Stimulated activated naive CD8-positive, alpha-beta T cell treated with anti-CD3 and anti-CD28 coated beads, Interleukin-15, Interleukin-2, amounts not matched to agents 100 ng/mL and 50 ng/mL, for 24 hours (primary cell): ENCODE results near the gene OSBPL9.

Source experiments
- H3K27ac Mint-ChIP-seq: one replicate; pipeline ENCODE4 v1.8.0; 2021; ENCODE audit warnings: mild to moderate bottlenecking, mixed read lengths
- H3K27me3 Mint-ChIP-seq: one replicate; pipeline ENCODE4 v1.8.0; 2021; ENCODE audit warnings: mixed read lengths
- H3K36me3 Mint-ChIP-seq: one replicate; pipeline ENCODE4 v1.8.0; 2021; ENCODE audit warnings: low read depth, mixed read lengths
- H3K4me1 Mint-ChIP-seq: one replicate; pipeline ENCODE4 v1.8.0; 2021; ENCODE audit warnings: low read depth, mixed read lengths
- H3K4me3 Mint-ChIP-seq: one replicate; pipeline ENCODE4 v1.8.0; 2021; ENCODE audit warnings: mild to moderate bottlenecking, mixed read lengths
- H3K9me3 Mint-ChIP-seq: one replicate; pipeline ENCODE4 v1.8.0; 2021; ENCODE audit warnings: mixed read lengths

Gene OSBPL9

DNA sequence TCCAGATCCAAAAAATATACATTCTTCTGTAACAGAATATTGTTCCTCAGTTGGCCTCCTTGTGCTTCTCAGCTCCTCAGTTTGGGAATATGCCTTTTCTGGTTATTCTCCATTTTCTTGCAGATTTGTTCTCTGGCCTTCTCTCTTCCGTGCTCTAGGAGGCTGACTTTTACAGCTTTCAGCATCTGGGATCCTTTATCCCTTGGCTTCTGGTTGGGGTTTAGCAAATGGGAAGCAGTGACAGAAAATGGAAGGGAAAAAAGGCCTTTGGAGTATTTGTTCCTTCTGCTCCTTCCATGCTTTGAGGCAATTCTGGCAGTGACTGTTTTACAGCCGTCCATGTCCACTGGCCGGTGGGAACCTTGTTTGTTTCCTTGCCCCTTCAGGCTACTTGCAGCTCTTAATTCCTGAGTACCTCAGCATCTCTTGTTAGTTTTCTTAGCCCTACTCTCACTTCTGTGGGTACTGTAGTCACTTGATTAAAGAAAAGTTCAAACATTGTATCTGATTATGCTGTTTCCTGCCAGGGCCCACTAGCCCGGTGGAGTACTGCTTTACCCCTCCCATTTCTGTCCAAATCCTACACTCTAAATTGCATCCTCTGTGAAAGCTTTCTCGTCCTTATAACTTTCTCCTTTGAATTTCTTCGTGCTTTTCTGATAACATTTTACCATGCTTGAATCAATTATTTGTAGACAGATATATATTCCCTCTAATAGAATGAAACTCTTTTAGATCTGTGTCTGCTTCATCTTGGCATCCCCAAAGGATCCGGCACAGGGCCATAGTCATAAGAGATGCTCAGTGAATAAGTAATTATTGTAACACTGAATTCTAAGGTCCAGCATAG is 118.2 kb downstream of the OSBPL9 start:
- Mint-ChIP-seq H3K9me3 (no peaks in the 10 kb centered on the region), H3K36me3 (no peaks in the 10 kb centered on the region), H3K27me3 (no peaks in the 10 kb centered on the region), H3K27ac (no peak overlapping the region), H3K4me1 (peaks cover 60% of the 10 kb centered on the region), H3K4me3 (no peak overlapping the region)

DNA sequence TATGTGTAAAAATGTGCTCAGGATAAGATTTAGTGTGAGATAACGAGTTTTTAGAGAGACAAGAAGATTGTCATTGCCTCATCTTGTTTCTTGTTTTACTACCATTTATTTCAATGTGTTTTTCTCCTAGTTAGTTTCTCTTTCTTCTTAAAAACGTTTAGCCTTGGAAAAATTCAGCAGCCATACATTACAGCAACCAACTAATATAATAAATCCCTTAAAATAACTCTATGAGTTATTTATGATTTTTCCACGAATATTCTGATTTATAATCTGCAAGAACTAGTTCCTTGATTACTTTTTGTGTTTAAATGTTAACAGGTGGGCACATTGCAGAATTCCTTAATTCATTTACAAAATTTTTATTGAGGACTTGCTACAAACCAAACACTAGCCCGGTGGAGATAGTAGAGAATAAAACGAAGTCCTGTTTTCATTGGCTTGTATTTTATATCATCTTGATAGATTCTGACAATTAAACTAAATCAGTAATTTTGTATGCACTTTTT is 118.9 kb downstream of the OSBPL9 start:
- no peaks in the 10 kb centered on the region for H3K36me3 Mint-ChIP-seq
- no peak overlapping the region for H3K4me3 Mint-ChIP-seq
- no peaks in the 10 kb centered on the region for H3K27me3 Mint-ChIP-seq
- peaks cover 58% of the 10 kb centered on the region for H3K4me1 Mint-ChIP-seq
- H3K27ac Mint-ChIP-seq, result no peak overlapping the region
- H3K9me3 Mint-ChIP-seq, result no peaks in the 10 kb centered on the region

DNA sequence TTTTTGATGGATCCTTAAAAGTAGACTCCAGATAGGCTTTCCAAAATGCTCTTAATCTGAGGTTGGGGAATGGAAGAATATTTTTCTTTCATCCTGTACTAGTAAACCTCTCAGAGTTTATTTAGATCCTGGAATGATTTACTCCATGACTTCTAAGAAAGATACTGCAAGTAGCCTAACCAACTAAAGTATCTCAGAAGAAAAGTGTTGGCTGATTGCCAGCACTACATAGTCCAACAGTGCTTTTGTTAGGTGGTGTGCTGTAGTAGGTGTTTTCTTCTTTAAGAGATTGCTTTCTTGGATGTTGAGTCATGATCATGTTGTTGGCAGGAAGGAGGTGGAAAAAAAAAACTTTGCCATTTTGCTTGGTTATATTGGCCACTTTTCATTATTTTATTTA is 119.8 kb downstream of the OSBPL9 start:
- H3K4me1 Mint-ChIP-seq, result peaks cover 54% of the 10 kb centered on the region
- no peaks in the 10 kb centered on the region for H3K27me3 Mint-ChIP-seq
- H3K9me3 Mint-ChIP-seq, result no peaks in the 10 kb centered on the region
- H3K4me3 Mint-ChIP-seq, result no peak overlapping the region
- peaks cover 1% of the 10 kb centered on the region for H3K36me3 Mint-ChIP-seq
- no peak overlapping the region for H3K27ac Mint-ChIP-seq

DNA sequence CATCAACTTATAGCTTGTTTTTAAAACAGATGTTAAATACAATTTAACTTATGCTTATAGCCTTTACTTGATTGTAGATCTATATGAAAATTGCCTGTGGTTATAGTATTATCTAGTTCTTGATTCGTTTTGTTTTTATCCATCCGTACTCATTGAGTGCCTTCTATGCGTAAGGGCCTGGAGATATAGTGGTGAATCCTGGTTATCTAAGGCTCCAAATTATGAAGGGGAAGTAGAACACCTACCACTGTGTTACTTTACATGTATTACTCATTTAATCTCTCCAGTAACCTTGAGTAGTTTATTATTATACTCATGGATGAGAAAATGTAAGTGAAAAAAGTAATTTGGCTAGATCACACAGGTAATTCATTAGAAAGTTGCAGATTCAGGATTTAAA is 121.8 kb downstream of the OSBPL9 start:
- peaks cover 4% of the 10 kb centered on the region for H3K36me3 Mint-ChIP-seq
- no peak overlapping the region for H3K27ac Mint-ChIP-seq
- H3K9me3 Mint-ChIP-seq, result no peaks in the 10 kb centered on the region
- no peak overlapping the region for H3K4me3 Mint-ChIP-seq
- H3K27me3 Mint-ChIP-seq, result no peaks in the 10 kb centered on the region
- H3K4me1 Mint-ChIP-seq, result peaks cover 42% of the 10 kb centered on the region

DNA sequence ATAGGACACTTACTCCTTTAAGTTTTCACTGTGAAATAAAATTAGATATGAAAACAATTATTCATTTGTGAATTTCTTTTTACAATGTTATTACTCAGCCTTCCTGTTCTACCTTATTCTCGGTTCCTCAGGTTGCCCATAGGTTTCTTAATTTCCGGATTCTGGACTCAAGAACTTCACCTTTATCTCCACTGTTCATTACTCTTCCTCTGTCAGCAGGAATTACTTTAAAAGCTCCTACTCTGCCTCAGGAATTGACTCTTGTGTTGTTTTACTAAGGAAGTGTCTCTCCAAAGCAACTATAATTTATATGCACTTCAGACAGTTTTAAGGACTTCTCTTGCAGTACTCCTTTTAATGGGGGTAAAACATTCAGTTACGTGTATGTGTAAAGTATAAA is 123.8 kb downstream of the OSBPL9 start:
- Mint-ChIP-seq H3K27ac (no peak overlapping the region), H3K4me1 (peaks cover 32% of the 10 kb centered on the region), H3K9me3 (no peaks in the 10 kb centered on the region), H3K27me3 (no peaks in the 10 kb centered on the region), H3K36me3 (peaks cover 4% of the 10 kb centered on the region), H3K4me3 (no peak overlapping the region)

DNA sequence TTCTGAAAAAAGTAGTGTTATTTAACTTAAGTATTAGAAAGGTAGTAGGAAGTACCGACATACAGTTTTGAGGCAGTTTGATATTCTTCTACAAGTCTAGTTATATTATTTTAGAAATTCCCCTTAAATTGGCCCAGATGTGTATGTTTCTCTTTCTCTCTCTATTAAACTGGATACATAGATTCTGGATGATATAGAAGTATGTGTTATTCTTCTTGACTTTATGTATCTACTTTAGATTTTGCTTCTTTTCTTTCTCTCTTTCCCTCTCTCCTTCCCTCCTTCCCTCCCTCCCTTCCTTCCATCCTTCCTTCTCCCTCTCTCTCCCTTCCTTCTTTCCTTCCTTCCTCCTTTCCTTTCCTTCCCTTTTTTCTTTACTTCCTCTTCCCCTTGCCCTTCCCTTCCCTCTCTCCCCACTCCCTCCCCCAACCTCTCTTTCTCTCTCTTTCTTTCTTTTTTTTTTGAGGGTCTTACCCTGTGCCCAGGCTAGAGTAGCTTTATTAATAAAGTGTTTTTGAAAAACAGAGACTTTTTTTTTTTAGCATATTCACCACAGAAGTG is 124.3 kb downstream of the OSBPL9 start:
- Mint-ChIP-seq H3K27me3 (no peaks in the 10 kb centered on the region), H3K4me3 (no peak overlapping the region), H3K36me3 (peaks cover 5% of the 10 kb centered on the region), H3K4me1 (peaks cover 26% of the 10 kb centered on the region), H3K9me3 (no peaks in the 10 kb centered on the region), H3K27ac (no peak overlapping the region)

DNA sequence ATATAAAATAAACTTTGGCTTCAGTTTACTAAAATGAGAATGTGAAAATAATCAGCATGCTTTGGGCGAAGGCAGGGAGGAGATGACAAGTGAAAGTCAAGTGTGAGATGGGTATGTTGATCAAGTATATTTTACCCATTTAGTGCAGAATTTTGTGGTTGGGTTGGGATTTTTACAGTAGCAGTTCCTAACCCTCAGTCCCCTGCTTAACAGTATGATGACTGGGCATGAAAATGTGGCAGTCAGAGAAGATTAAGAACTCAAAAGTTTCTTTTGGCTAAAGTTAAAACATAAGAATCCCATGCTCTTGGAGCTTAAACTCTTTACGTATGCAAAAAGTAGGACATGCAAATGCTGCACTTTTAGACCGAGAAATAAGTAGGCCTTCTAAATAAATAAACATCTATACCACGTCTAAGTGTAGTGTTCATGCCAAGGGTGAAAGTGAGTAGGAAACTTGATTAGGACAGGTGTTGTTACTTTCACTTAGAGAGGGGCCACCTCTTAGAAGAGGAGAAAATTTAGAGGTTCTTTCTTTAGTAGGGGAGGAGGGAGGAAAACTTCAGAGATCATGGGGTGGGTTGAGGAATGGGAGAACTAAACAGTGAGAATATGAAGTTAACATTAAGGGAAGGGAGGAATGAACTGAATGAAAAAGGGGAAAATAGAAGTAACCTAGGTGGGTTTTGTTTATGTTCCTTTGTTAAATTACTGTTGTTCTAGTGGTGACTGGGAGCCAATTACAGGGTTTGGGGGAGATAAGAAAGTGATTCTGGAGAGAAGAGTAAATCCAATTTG is 127.8 kb downstream of the OSBPL9 start:
- no peaks in the 10 kb centered on the region for H3K27me3 Mint-ChIP-seq
- peaks cover 14% of the 10 kb centered on the region for H3K4me1 Mint-ChIP-seq
- no peak overlapping the region for H3K27ac Mint-ChIP-seq
- peaks cover 23% of the 10 kb centered on the region for H3K36me3 Mint-ChIP-seq
- no peaks in the 10 kb centered on the region for H3K9me3 Mint-ChIP-seq
- H3K4me3 Mint-ChIP-seq, result no peak overlapping the region

DNA sequence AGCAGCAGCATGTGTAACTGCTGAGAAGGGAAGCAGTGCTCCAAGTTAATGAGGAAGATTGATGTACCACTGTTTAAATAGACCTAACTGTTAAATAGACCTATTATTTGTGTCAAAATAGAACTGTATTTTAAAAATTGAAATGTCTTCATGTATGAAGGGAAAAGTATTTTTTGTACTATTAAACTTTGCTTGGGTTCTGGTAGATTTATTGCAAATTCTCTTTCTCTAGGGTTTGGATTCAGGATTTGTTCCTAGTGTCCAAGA is 128.3 kb downstream of the OSBPL9 start:
- Mint-ChIP-seq H3K4me1 (peaks cover 9% of the 10 kb centered on the region), H3K27me3 (no peaks in the 10 kb centered on the region), H3K27ac (no peak overlapping the region), H3K9me3 (no peaks in the 10 kb centered on the region), H3K36me3 (peaks cover 27% of the 10 kb centered on the region), H3K4me3 (no peak overlapping the region)

DNA sequence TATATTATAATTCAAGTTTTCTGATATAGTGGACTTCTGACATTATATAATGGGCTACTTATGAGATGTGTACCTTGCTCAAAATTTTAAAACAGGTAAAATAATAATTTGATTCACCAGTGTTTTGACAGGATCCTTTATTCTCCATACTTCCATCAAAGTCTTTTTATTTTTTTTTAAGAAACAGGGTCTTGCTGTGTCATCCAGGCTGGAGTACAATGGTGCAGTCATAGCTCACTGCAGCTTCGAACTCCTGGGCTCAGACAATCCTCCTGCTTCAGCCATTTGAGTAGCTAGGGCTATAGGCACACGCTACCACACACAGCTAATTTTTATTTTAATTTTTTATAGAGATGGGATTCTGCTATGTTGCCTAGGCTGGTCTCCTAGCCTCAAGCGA is 132.3 kb downstream of the OSBPL9 start:
- Mint-ChIP-seq H3K4me1 (peaks cover 4% of the 10 kb centered on the region), H3K9me3 (peaks cover 4% of the 10 kb centered on the region), H3K36me3 (peaks cover 44% of the 10 kb centered on the region), H3K27me3 (no peaks in the 10 kb centered on the region), H3K4me3 (no peak overlapping the region), H3K27ac (no peak overlapping the region)

DNA sequence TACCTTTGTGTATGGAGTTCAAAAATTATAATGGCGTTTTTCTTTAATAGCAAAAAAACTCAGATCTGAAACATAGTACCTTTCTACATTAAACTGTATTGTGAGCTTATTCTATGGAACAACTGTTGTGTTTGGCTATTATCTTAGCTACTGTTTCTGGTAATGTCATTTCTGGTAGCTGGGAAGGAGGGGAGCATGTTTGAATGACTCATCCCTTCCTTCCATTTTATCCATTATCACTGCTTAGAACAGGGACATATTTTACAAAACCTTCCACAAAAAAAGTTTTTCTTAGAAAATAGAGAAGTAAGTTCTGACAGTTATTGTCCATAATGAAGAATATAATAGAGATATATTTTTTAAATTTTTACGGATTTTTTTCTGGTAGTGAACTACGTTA is 133.3 kb downstream of the OSBPL9 start:
- H3K27ac Mint-ChIP-seq, result no peak overlapping the region

DNA sequence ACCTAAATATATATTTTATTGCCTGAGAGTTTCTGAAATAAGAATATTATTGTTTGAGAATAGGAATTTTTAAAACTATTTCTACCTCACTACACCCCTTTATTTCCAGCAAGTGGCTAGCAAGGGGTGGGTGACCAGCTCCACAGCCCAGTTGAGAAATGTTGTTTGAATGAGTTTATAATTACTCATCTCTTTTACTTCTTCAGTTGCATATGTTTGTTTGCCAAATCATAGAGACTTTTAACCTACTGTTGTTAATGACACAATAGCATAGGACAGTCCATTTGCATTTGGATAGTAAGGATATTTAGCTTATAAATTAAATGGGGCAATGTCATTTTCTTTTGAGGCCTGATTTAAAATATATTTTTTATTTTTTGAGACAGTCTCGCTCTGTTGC is 133.8 kb downstream of the OSBPL9 start:
- peaks cover 4% of the 10 kb centered on the region for H3K9me3 Mint-ChIP-seq
- no peaks in the 10 kb centered on the region for H3K4me1 Mint-ChIP-seq
- H3K27me3 Mint-ChIP-seq, result no peaks in the 10 kb centered on the region
- no peak overlapping the region for H3K27ac Mint-ChIP-seq
- no peak overlapping the region for H3K4me3 Mint-ChIP-seq
- peaks cover 54% of the 10 kb centered on the region for H3K36me3 Mint-ChIP-seq

More for the DNA sequence above, 133.3 kb downstream of the OSBPL9 start:
- H3K4me1 Mint-ChIP-seq, result no peaks in the 10 kb centered on the region
- peaks cover 49% of the 10 kb centered on the region for H3K36me3 Mint-ChIP-seq
- peaks cover 4% of the 10 kb centered on the region for H3K9me3 Mint-ChIP-seq
- H3K27me3 Mint-ChIP-seq, result no peaks in the 10 kb centered on the region
- H3K4me3 Mint-ChIP-seq, result no peak overlapping the region

DNA sequence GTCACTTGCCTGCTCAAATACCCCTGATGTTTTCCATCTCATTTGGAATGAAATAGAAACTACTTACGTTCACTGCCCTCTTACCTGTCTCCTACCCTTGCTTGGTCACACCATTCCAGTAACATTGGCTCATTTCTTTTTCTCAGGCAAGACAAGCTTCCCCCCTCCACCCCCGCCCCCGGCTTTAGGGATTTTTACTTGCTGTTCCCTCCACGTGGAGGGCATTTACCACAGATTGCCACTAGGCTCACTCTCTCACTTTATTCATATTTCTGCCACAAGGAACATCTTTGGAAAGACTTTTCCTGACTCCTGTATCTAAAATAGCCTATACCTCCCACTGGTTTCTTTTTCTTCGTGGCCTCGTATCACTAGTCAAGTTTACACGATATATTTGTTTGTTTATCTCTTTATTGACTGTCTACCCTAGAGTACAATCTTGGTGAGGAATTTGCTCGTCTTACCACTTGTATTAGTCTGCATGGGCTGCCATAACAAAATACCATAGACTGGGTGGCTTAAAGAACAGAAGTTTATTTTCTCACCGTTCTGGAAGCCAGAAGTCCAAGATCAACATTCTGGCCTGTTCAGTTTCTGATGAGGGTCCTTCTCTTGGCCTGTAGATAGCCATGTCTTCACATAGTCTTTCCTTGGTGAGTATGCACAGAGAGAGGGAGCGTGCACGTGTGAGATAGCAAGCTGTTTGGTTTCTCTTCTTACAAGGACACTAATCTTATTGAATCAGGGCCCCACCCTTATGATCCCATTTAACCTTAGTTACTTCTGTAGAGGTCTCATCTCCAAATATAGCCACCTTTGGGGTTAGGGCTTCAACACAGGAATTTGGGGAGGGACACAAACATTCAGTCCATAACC is 135.4 kb downstream of the OSBPL9 start:
- Mint-ChIP-seq H3K27ac (no peak overlapping the region), H3K4me3 (no peak overlapping the region), H3K9me3 (peaks cover 4% of the 10 kb centered on the region), H3K27me3 (no peaks in the 10 kb centered on the region), H3K4me1 (no peaks in the 10 kb centered on the region), H3K36me3 (peaks cover 46% of the 10 kb centered on the region)

DNA sequence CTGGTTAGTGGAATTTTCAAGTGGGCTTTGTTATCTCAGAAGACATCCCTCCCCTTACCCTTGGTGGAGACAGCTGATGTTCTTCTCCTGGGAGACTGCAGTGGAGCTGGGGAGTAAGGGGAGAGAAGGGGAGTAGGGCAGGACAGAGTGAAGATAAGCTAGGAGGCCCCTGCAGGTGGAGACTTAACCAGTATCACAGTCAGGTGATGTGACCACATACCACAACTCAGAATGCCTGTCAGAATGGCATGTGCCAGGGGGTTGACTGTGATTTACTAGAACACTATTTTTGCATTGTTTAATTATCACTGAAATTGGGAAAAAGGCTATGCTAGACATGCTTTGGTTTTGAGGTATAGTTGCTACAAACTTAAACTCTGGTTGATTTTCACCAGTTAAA is 137.1 kb downstream of the OSBPL9 start:
- no peaks in the 10 kb centered on the region for H3K27me3 Mint-ChIP-seq
- peaks cover 4% of the 10 kb centered on the region for H3K9me3 Mint-ChIP-seq
- H3K36me3 Mint-ChIP-seq, result peaks cover 42% of the 10 kb centered on the region
- no peak overlapping the region for H3K27ac Mint-ChIP-seq
- no peaks in the 10 kb centered on the region for H3K4me1 Mint-ChIP-seq
- no peak overlapping the region for H3K4me3 Mint-ChIP-seq

DNA sequence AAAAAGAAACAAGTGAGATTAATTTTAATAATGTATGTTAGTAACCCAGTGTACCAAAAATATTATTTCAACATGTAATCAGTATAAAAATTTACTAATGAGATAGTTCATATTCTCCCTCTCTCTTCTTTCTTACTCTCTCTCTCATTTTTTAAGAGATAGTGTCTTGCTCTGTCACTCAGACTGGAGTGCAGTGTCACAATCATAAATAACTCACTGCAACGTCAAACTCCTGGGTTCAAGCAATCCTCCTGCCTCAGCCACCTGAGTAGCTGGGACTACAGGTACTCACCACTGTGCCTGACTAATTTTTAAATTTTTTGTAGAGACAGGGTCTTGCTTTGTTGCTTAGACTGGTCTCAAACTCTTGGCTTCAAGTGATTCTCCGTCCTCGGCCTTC is 137.8 kb downstream of the OSBPL9 start:
- Mint-ChIP-seq H3K4me1 (no peaks in the 10 kb centered on the region), H3K4me3 (no peak overlapping the region), H3K36me3 (peaks cover 39% of the 10 kb centered on the region), H3K27ac (no peak overlapping the region), H3K27me3 (no peaks in the 10 kb centered on the region), H3K9me3 (peaks cover 4% of the 10 kb centered on the region)
